MCF 10A (cell line): ENCODE data around the gene PECR. TPM values are rescaled to one million over a fixed set of nuclear protein-coding genes. Genes with fewer than 3 reads are reported as not detected.
A peak's percentile ranks its signal among the peaks of the same experiment; 100 is the strongest.

Experiments used
- BruUV-seq: library from RNA; stranded (reverse); fragments of 400-500 nt; replicated peaks from 2 replicates; lab custom pipeline; 2021; lab: Mats Ljungman, UMichigan
- CTCF ChIA-PET: fragments of 300-600 bp; sonication (Branson Sonifier 250); formaldehyde crosslinking; extraction: SDS; loops from one replicate; lab custom pipeline; 2021; ENCODE audit warnings: antibody characterized with exemption, inconsistent platforms; lab: Yijun Ruan, JAX
- POLR2A ChIA-PET: fragments of 300-600, 350-650 bp; sonication (Branson Sonifier 250); formaldehyde crosslinking; extraction: SDS; loops from one replicate; lab custom pipeline; 2020; ENCODE audit warnings: antibody characterized with exemption, inconsistent platforms; lab: Yijun Ruan, JAX
- DNase-seq: peaks from one replicate; pipeline ENCODE4 v3.0.0-alpha.2; 2018; ENCODE audit not compliant: unreplicated experiment
- H3K27ac Mint-ChIP-seq: one replicate; pipeline ENCODE4 v1.8.0; 2022; ENCODE audit warnings: mild to moderate bottlenecking, low read depth, mixed read lengths; ENCODE audit not compliant: unreplicated experiment
- H3K27me3 Mint-ChIP-seq: one replicate; pipeline ENCODE4 v1.8.0; 2022; ENCODE audit warnings: mixed read lengths; ENCODE audit not compliant: insufficient read depth, unreplicated experiment
- H3K36me3 Mint-ChIP-seq: one replicate; pipeline ENCODE4 v1.8.0; 2022; ENCODE audit warnings: mild to moderate bottlenecking, moderate library complexity, mixed read lengths; ENCODE audit not compliant: insufficient read depth, unreplicated experiment
- H3K4me1 Mint-ChIP-seq: one replicate; pipeline ENCODE4 v1.8.0; 2022; ENCODE audit warnings: mixed read lengths; ENCODE audit not compliant: insufficient read depth, unreplicated experiment
- H3K4me3 Mint-ChIP-seq: one replicate; pipeline ENCODE4 v1.8.0; 2022; ENCODE audit warnings: mild to moderate bottlenecking, moderate library complexity, mixed read lengths; ENCODE audit not compliant: unreplicated experiment
- H3K9me3 Mint-ChIP-seq: one replicate; pipeline ENCODE4 v1.8.0; 2022; ENCODE audit warnings: mixed read lengths; ENCODE audit not compliant: unreplicated experiment
- intact Hi-C: fragments of 100-400 bp; cut with micrococcal nuclease; formaldehyde crosslinking; loops from 2 replicates; pipeline ENCODE4 v1.14.1; 2022
- total RNA-seq: library from RNA; stranded (reverse); gene quantifications from 2 replicates; pipeline ENCODE4 v1.2.3, GENCODE V29; 2022
- TF ChIP-seq, protein P1 (sequence below): fragments of 200-600 bp; IDR thresholded peaks from one replicate; pipeline ENCODE4 v1.8.0; 2022; ENCODE audit warnings: antibody characterized with exemption, mild to moderate bottlenecking; ENCODE audit not compliant: unreplicated experiment

Gene PECR
- total RNA-seq, 1 experiment from 2014 or later = 8.3 TPM

DNA sequence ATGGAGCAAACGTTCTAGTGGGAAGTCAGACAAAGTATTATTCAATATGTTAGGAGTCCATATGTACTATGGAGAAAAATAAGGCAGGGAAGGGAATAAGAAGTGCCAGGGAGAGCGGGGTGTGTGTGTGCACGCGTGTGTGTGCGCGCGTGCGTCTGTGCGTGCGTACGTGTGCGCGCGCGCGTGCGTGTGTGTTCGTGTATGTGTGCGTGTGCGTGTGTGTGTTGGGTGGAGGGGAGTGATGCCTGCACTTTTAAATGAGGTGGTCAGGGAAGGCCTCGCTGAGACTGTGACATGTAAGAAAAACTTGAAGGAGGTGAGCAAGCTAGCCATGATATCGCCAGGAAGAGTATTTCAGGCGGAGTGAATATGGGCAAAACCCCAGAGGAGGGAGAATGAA, 66.6 kb downstream of the PECR start:
- ChIA-PET CTCF (interaction anchor here (0.8 to 5.7 kb wide), 4 partner anchors 10 to 65 kb away, joined by 3 to 41 read pairs (median 16); no protein-coding TSS in a partner anchor), POLR2A (interaction anchor here (4.1 kb wide), 1 partner anchor 9 kb away, joined by 14 read pairs; no protein-coding TSS in a partner anchor)

DNA sequence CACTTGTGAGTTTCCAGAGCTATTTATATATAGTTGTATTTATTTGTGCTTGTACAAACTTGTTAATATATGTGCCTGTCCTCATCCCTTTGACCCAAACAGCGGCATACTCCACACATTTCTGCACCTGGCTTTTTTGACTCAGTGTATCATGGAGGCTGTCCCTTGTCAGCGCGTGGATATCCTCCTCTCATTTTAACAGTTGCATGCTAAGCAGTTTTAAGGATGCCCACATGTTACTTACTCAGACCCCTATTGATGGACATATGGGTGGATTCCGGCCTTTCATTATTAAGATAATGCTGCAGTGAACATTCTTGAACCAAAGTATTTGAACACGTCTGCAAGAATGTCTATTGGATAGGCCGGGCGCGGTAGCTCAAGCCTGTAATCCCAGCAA, 67.6 kb downstream of the PECR start:
- Mint-ChIP-seq H3K4me1 (peaks cover 31% of the 10 kb centered on the region), H3K9me3 (no peaks in the 10 kb centered on the region), H3K27me3 (no peaks in the 10 kb centered on the region), H3K36me3 (no peaks in the 10 kb centered on the region), H3K27ac (no peak overlapping the region), H3K4me3 (peak overlapping the region; percentile 82)
- ChIA-PET CTCF (interaction anchor here (0.6 to 5.7 kb wide), 14 partner anchors 10 to 919 kb away, joined by 3 to 41 read pairs (median 4); no protein-coding TSS in a partner anchor), POLR2A (interaction anchor here (0.6 to 1.0 kb wide), 2 partner anchors 9 kb away, joined by 3 read pairs; no protein-coding TSS in a partner anchor)
- TF ChIP-seq, protein P1, sequence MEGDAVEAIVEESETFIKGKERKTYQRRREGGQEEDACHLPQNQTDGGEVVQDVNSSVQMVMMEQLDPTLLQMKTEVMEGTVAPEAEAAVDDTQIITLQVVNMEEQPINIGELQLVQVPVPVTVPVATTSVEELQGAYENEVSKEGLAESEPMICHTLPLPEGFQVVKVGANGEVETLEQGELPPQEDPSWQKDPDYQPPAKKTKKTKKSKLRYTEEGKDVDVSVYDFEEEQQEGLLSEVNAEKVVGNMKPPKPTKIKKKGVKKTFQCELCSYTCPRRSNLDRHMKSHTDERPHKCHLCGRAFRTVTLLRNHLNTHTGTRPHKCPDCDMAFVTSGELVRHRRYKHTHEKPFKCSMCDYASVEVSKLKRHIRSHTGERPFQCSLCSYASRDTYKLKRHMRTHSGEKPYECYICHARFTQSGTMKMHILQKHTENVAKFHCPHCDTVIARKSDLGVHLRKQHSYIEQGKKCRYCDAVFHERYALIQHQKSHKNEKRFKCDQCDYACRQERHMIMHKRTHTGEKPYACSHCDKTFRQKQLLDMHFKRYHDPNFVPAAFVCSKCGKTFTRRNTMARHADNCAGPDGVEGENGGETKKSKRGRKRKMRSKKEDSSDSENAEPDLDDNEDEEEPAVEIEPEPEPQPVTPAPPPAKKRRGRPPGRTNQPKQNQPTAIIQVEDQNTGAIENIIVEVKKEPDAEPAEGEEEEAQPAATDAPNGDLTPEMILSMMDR = no peak
- intact Hi-C loops = loop anchor here (5.0 kb wide), 1 partner anchor 42 kb away; no protein-coding TSS in a partner anchor
- BruUV-seq = no TSS peak
- no peak for DNase-seq

More for the DNA sequence above, 66.6 kb downstream of the PECR start:
- TF ChIP-seq, protein P1 = no peak
- H3K9me3 Mint-ChIP-seq = no peaks in the 10 kb centered on the region
- H3K36me3 Mint-ChIP-seq = no peaks in the 10 kb centered on the region
- no peak for DNase-seq
- no peak overlapping the region for H3K27ac Mint-ChIP-seq
- no peaks in the 10 kb centered on the region for H3K27me3 Mint-ChIP-seq
- peaks cover 31% of the 10 kb centered on the region for H3K4me1 Mint-ChIP-seq
- no peak overlapping the region for H3K4me3 Mint-ChIP-seq
- no TSS peak for BruUV-seq
- intact Hi-C loops = loop anchor here (5.0 kb wide), 1 partner anchor 43 kb away; no protein-coding TSS in a partner anchor

DNA sequence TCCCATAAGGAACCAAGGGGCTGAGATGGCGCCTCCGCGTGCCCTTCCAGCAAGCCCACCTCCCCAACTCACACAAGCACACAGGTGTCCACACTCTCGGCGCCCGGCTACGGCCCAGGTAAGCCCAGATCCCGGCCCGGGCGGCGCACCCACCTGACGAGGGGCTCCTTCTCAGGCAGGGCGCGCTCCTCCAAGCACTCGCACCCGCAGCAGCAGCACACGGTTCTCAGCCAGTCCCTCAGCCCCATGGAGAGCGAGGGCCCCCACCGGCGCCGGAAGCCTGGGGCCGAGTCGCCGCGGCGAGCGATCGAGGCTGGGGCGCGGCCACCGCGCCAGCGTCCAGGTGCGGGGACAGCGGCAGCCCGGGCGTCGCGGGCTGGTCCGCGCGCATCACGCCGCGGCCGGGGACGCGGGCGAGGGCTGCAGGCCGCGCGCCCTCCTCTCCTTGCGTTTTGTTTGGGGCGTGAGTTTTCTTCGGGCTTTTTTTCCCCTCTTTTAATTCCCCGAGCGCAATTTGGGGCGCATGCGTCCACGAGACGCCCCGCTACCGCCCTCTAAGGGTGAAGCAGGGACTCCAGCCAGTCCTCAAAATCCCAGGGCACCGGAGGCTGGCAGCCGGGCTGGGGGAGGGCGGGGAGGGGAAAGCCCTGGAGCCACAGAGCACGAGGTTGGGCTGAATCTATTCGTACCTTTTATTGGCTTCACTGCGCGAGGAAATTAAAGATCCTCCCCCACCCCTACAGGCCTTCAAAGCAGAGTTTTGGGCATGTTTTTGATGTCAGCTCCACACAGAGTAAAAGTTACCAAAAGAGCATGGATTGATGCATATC, 68.3 kb downstream of the PECR start, which contains the start of gene MREG:
Gene MREG, minus strand, starts transcription at position 472 of the 830 bp plus-strand sequence. Its CDS starts 224 bp downstream, at position 248.
- peaks cover 31% of the 10 kb centered on the region for H3K4me1 Mint-ChIP-seq
- no peaks in the 10 kb centered on the region for H3K9me3 Mint-ChIP-seq
- TF ChIP-seq, protein P1 = peak; percentile 52
- ChIA-PET POLR2A (interaction anchor here (0.6 to 2.0 kb wide), 7 partner anchors 8 to 96 kb away, joined by 3 to 8 read pairs (median 4); partner anchors contain the start of genes PECR, TMEM169 and XRCC5), CTCF (interaction anchor here (0.6 to 5.7 kb wide), 17 partner anchors 10 to 919 kb away, joined by 3 to 41 read pairs (median 4); no protein-coding TSS in a partner anchor)
- H3K27ac Mint-ChIP-seq = peak within 1 kb of the TSS; percentile 84
- H3K27me3 Mint-ChIP-seq = no peaks in the 10 kb centered on the region
- intact Hi-C loops = loop anchor here (2.0 to 5.0 kb wide), 2 partner anchors 41 to 62 kb away; no protein-coding TSS in a partner anchor
- DNase-seq = peak; percentile 89
- no TSS peak for BruUV-seq
- no peaks in the 10 kb centered on the region for H3K36me3 Mint-ChIP-seq
- peak within 1 kb of the TSS; percentile 82 for H3K4me3 Mint-ChIP-seq

DNA sequence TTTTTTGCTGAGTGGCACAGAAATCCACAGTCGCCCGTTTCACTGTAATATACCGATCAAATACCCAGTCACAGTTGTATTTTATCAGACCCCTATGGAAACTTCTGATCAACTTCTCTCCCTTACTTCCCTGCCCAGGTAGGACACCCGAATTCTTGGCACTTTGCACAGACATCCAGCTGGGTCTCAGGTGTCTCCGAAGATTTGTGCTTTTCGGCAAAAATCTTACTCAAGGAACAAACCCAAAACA, 68.9 kb downstream of the PECR start:
- DNase-seq = no peak
- H3K4me3 Mint-ChIP-seq = peak overlapping the region; percentile 82
- intact Hi-C loops = loop anchor here (2.0 to 5.0 kb wide), 2 partner anchors 40 to 62 kb away; no protein-coding TSS in a partner anchor
- H3K27me3 Mint-ChIP-seq = no peaks in the 10 kb centered on the region
- CTCF ChIA-PET = interaction anchor here (0.6 to 5.7 kb wide), 6 partner anchors 10 to 129 kb away, joined by 3 to 41 read pairs (median 4); no protein-coding TSS in a partner anchor
- TF ChIP-seq, protein P1 = no peak
- peak overlapping the region; percentile 84 for H3K27ac Mint-ChIP-seq
- H3K9me3 Mint-ChIP-seq = no peaks in the 10 kb centered on the region
- H3K4me1 Mint-ChIP-seq = peaks cover 31% of the 10 kb centered on the region
- POLR2A ChIA-PET = interaction anchor here (0.7 to 2.0 kb wide), 8 partner anchors 9 to 97 kb away, joined by 3 to 8 read pairs (median 4); partner anchors contain the start of genes PECR, TMEM169 and XRCC5
- no peaks in the 10 kb centered on the region for H3K36me3 Mint-ChIP-seq
- no TSS peak for BruUV-seq
